ENCODE data around the gene ALG14. TPM values are rescaled to one million over a fixed set of nuclear protein-coding genes. Genes with fewer than 3 reads are reported as not detected.
"Not testable (repeated sequence)": the region's sequence is repeated elsewhere in the genome, so short reads cannot be mapped to it uniquely, and the experiment has no call there.

ALG14 gene
- total and polyA plus RNA-seq, 11 donors, result 0.56 to 4.7 (median 3.2) TPM

DNA sequence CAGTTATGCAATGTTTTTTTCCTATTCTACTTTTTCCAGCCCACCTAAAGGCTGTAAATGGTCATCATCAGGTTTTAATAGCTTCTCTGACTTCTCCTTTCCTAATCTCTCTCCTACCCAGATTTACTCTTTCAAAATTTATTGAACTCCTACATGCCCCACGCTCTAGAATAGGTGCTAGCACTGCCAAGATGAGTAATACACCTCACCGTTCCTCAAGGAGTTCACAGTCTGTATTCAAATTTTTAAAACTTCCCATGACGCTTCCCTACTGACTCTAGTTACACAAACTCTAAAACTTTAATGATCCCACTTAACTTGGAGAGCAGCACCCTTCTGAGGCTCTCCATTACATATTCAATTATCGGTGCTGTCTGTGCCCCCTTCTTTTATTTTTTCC is 51.6 kb downstream of the ALG14 start:
- intact Hi-C loops (cut with DNase I), result loop anchor here in 3 of 10 donors (5.0 kb wide), 2 partner anchors 39 to 94 kb away; partner anchors contain the start of gene CNN3 (in 2 of the 3)

DNA sequence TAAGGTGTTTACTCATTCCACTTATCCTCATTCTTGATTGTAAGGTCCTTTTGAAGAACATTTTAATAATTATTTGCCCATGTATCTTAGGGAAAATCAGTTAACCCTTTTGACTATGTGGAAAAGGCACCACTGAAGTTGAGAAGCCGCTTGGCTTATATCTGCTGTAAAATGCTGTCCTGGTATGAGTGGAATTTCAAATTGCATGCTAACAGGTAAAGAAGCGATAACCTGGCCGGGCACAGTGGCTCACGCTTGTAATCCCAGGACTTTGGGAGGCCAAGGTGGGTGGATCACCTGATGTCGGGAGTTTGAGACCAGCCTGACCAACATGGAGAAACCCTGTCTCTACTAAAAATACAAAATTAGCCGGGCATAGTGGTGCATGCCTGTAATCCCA is 53.3 kb downstream of the ALG14 start:
- 91 to 97% (median 96%) methylated on average over 6 of the region's 6 CpGs for WGBS, 4 donors
- H3K9me3 ChIP-seq, H3K27me3 ChIP-seq, H3K4me3 ChIP-seq, DNase-seq, H3K36me3 ChIP-seq, H3K27ac ChIP-seq, ATAC-seq: not testable (repeated sequence)
- peaks cover 0 to 43% (median 28%) of the 10 kb centered on the region in 12 donors for H3K4me1 ChIP-seq
- intact Hi-C loops (cut with DNase I), result loop anchor here in 1 of 10 donors (5.0 kb wide), 1 partner anchor 92 kb away; the partner anchor contains the start of gene CNN3

More for the DNA sequence above, 51.6 kb downstream of the ALG14 start:
- WGBS, 4 donors, result 79 to 90% (median 82%) methylated on average over 4 of the region's 4 CpGs
- Histone ChIP-seq H3K27me3 (no peaks in the 10 kb centered on the region), H3K4me1 (peaks cover 0 to 43% (median 28%) of the 10 kb centered on the region in 12 donors), H3K9me3 (peaks cover 0 to 10% (median 0%) of the 10 kb centered on the region in 12 donors), H3K27ac (peak overlapping the region in 9 of 12 donors; percentile 14 to 82 (median 67)), H3K4me3 (no peak overlapping the region), H3K36me3 (peaks cover 0 to 9% (median 0%) of the 10 kb centered on the region in 9 donors)
- TF ChIP-seq, protein P1, sequence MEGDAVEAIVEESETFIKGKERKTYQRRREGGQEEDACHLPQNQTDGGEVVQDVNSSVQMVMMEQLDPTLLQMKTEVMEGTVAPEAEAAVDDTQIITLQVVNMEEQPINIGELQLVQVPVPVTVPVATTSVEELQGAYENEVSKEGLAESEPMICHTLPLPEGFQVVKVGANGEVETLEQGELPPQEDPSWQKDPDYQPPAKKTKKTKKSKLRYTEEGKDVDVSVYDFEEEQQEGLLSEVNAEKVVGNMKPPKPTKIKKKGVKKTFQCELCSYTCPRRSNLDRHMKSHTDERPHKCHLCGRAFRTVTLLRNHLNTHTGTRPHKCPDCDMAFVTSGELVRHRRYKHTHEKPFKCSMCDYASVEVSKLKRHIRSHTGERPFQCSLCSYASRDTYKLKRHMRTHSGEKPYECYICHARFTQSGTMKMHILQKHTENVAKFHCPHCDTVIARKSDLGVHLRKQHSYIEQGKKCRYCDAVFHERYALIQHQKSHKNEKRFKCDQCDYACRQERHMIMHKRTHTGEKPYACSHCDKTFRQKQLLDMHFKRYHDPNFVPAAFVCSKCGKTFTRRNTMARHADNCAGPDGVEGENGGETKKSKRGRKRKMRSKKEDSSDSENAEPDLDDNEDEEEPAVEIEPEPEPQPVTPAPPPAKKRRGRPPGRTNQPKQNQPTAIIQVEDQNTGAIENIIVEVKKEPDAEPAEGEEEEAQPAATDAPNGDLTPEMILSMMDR (IDR thresholded peaks at IDR 0.05), result no peak
- TF ChIP-seq POLR2A (IDR thresholded peaks at IDR 0.05), result no peak
- DNase-seq, result no peak
- ATAC-seq, result peak in 1 of 4 donors; percentile 20

DNA sequence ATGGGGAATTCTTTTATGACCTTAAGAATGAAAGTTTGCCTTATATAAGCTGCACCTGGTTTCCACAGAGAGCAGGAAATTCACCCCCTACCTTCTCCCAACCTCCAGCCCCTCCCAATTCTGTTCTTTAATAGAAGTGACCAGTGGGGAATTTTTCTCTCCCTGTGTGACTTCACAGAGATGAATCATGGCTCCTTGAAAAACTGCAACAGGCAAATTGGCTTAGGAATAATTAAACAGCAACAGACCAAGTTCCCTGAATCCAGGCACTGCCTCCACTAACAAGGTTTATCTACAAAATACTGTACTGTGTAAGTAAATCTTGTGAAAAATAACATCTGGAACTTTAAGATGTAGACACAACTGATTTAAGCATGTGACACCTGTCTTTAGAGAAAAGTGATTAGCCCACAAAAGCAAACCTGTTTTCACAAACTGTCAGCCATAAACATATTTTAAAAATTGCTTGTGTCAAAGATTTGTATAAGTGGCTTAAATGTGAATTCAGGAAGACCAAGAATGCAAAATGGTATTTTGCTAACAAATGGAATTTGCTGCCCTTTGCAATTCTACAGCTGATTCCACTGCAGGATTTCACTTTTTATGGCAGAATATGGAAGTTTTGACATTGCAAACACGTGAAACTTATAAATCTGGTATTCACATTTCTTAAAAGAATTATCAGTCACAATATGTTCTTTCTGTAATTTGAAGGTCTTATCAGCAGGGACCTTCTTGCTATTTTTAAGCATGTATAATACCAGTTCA is 54.0 kb downstream of the ALG14 start:
- WGBS, 4 donors, result 44 to 55% (median 48%) methylated on average over 1 of the region's 1 CpG
- DNase-seq (no peak), ATAC-seq (peak in 1 of 4 donors; percentile 26)
- H3K36me3 ChIP-seq, result no peaks in the 10 kb centered on the region
- intact Hi-C loops (cut with DNase I), result loop anchor here in 1 of 10 donors (5.0 kb wide), 1 partner anchor 91 kb away; the partner anchor contains the start of gene CNN3
- H3K9me3 ChIP-seq, result no peaks in the 10 kb centered on the region
- TF ChIP-seq, protein P1 (IDR thresholded peaks at IDR 0.05), result no peak
- no peak for TF ChIP-seq POLR2A (IDR thresholded peaks at IDR 0.05)
- no peak overlapping the region for H3K4me3 ChIP-seq
- H3K4me1 ChIP-seq, result peaks cover 2 to 45% (median 34%) of the 10 kb centered on the region in 12 donors
- H3K27ac ChIP-seq, result no peak overlapping the region
- no peaks in the 10 kb centered on the region for H3K27me3 ChIP-seq

DNA sequence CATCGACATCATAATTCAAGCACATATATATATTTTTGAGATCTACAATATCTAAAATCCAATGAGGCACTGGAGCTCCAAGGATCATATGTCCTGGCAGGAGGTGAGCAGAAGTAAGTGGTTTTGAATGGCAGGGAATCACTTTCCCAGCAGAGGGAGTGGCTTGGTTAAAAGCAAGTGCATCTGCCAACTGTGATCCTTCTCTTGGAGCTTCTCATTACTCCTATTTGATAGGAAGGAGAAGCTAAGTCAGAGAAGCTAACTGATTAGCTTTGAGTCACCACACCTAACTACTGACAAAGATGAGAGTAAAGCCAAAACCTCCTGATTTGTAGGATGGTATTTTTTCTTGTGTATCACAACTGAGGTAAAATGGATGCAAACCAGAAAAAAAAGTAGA is 55.0 kb downstream of the ALG14 start:
- no peaks in the 10 kb centered on the region for H3K36me3 ChIP-seq
- H3K27me3 ChIP-seq, result no peaks in the 10 kb centered on the region
- no peak for DNase-seq
- no peak overlapping the region for H3K4me3 ChIP-seq
- intact Hi-C loops (cut with DNase I), result loop anchor here in 1 of 10 donors (5.0 kb wide), 1 partner anchor 90 kb away; the partner anchor contains the start of gene CNN3
- no peak for TF ChIP-seq POLR2A (IDR thresholded peaks at IDR 0.05)
- TF ChIP-seq, protein P1 (IDR thresholded peaks at IDR 0.05), result no peak
- WGBS, 4 donors, result 87 to 100% (median 96%) methylated on average over 1 of the region's 1 CpG
- H3K27ac ChIP-seq, result no peak overlapping the region
- peaks cover 2 to 48% (median 40%) of the 10 kb centered on the region in 12 donors for H3K4me1 ChIP-seq
- no peaks in the 10 kb centered on the region for H3K9me3 ChIP-seq
- ATAC-seq, result no peak
